Thyroid gland (tissue), 4 donors: Measurements from ENCODE around the gene TGIF1. TPM values are rescaled to one million over a fixed set of nuclear protein-coding genes. Genes with fewer than 3 reads are reported as not detected.

Experiments
- DNase-seq, 2 donors: peaks; one replicate each; pipeline ENCODE4 v3.0.0-alpha.2; 2019
- H3K27ac ChIP-seq, 3 donors: fragments of 200-600 bp; sonication (generic); 1 replicate in 2 of 3; 2 replicates in 1 of 3; pipeline ENCODE4 v1.5.1; 2016 to 2019; ENCODE audit warnings: mild to moderate bottlenecking in 1 of 3, moderate library complexity in 1 of 3
- H3K27me3 ChIP-seq: fragments of 200-600 bp; sonication (generic); one replicate; pipeline ENCODE4 v1.5.1; 2019
- H3K36me3 ChIP-seq, 2 donors: fragments of 200-600 bp; sonication (generic); one replicate each; pipeline ENCODE4 v1.5.1; 2016 to 2019
- H3K4me1 ChIP-seq, 2 donors: fragments of 200-600 bp; sonication (generic); one replicate each; pipeline ENCODE4 v1.5.1; 2017 to 2019
- H3K4me3 ChIP-seq, 3 donors: fragments of 200-600 bp; sonication (generic); replicated peaks in 1 of 3; 1 replicate in 2 of 3; 2 replicates in 1 of 3; pipeline ENCODE4 v1.5.1; 2016; ENCODE audit warnings: mild to moderate bottlenecking in 1 of 3
- H3K9me3 ChIP-seq: fragments of 200-600 bp; sonication (generic); one replicate; pipeline ENCODE4 v1.5.1; 2017
- POLR2A ChIP-seq, 2 donors: fragments of 450-650 bp; IDR thresholded peaks; one replicate each; pipeline ENCODE4 v1.6.1; 2017; ENCODE audit warnings: antibody characterized with exemption in 2 of 2, mild to moderate bottlenecking in 2 of 2, moderate library complexity in 1 of 2
- WGBS, 2 donors: methylation state at CpG; one replicate each; pipeline ENCODE4 v1.1.5; 2017; 5-methylcytosine and 5-hydroxymethylcytosine counted together
- intact Hi-C: fragments of 100-400 bp; cut with DNase I; formaldehyde crosslinking; loops from one replicate; pipeline ENCODE4 v1.15.1; 2023
- total RNA-seq, 4 donors: library from RNA; depleted of rRNA; stranded (reverse); fragments of >200 nt; gene quantifications; one replicate each; pipeline ENCODE4 v1.2.3, GENCODE V29; 2016
- TF ChIP-seq, protein P1 (sequence below), 6 experiments: fragments of 200-600 bp in 3 of 6; fragments of 450-650 bp in 3 of 6; sonication (generic) in 3 of 6; IDR thresholded peaks; one replicate each; pipeline ENCODE4 v1.5.1; 2016 to 2019; ENCODE audit warnings: antibody characterized with exemption in 6 of 6, mild to moderate bottlenecking in 2 of 6, inconsistent platforms in 1 of 6, moderate library complexity in 1 of 6

Gene TGIF1
- total RNA-seq, 4 donors from 2014 or later, result 46.4 to 62.3 (median 52.3) TPM

- TF ChIP-seq, protein P1, sequence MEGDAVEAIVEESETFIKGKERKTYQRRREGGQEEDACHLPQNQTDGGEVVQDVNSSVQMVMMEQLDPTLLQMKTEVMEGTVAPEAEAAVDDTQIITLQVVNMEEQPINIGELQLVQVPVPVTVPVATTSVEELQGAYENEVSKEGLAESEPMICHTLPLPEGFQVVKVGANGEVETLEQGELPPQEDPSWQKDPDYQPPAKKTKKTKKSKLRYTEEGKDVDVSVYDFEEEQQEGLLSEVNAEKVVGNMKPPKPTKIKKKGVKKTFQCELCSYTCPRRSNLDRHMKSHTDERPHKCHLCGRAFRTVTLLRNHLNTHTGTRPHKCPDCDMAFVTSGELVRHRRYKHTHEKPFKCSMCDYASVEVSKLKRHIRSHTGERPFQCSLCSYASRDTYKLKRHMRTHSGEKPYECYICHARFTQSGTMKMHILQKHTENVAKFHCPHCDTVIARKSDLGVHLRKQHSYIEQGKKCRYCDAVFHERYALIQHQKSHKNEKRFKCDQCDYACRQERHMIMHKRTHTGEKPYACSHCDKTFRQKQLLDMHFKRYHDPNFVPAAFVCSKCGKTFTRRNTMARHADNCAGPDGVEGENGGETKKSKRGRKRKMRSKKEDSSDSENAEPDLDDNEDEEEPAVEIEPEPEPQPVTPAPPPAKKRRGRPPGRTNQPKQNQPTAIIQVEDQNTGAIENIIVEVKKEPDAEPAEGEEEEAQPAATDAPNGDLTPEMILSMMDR (IDR thresholded peaks at IDR 0.05), result no peak
- Histone ChIP-seq H3K27me3 (no peaks in the 10 kb centered on the region), H3K4me1 (peaks cover 13 to 17% of the 10 kb centered on the region in 2 donors), H3K27ac (no peak overlapping the region), H3K4me3 (no peak overlapping the region), H3K36me3 (no peaks in the 10 kb centered on the region), H3K9me3 (no peaks in the 10 kb centered on the region)
- no peak for DNase-seq
- WGBS, 2 donors, result 91 to 99% methylated on average over 5 of the region's 5 CpGs
- intact Hi-C loops, result no loop called here
Observed at GRCh38 chr18:3504637-3505036, 54.7 kb downstream of the TGIF1 start.

DNA sequence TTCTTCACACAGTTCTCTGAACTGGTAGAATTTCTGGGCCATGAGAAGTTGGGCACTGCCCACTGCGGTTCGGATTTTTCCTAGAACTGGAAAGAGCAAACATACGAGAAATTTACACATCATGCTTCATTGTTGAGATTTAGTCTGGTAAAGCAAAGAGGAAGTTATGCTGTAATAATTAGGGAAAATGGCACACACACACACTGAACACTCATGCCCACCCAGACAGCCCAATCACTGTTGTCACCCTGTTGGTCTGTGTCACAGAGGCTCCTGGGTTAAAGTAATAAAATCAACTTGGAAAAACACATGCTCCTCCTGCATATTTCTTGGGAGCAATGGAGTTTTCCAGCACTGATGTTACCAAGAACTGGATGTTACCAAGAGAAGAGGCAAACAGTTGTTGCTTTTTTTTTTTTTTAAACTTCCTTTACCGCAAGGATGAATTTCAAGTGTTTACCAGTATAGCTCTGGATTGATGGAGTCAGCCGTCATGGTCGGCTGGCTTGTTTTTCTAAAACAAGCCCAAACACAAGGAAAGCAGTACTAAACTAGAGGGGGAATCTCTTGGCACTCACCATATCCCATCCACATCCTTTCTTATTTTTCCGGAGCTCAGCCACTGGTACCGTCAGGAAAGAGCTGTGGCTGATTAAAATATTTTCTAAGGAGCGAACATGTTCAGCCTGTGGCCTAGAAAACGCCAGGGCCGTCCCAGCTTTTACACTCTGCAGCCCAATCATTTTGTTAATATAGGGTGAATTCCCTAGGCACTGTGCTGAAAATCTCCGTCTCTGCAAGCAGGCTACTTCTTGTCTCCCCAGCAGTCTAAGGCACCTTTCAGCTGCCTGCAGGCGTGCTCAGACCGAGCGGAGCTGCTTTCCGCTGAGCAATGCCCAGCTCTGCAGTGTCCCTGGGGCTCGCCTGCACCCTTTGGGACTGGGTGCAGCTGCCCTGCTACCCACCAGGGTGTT is 58.9 kb downstream of the TGIF1 start:
- Histone ChIP-seq H3K4me1 (peaks cover 13 to 30% of the 10 kb centered on the region in 2 donors), H3K27ac (peak overlapping the region; percentile 36 to 85 (median 78)), H3K4me3 (no peak overlapping the region), H3K9me3 (no peaks in the 10 kb centered on the region), H3K36me3 (no peaks in the 10 kb centered on the region), H3K27me3 (no peaks in the 10 kb centered on the region)
- TF ChIP-seq, protein P1 (IDR thresholded peaks at IDR 0.05), result no peak
- peak in 1 of 2 donors; percentile 25 for TF ChIP-seq POLR2A (IDR thresholded peaks at IDR 0.05)
- peak; percentile 50 to 57 for DNase-seq
- WGBS, 2 donors, result 30 to 42% methylated on average over 12 to 14 of the region's 17 CpGs
- intact Hi-C loops, result no loop called here

Other genes starting within 250 kb of the TGIF1 start
- 1 to 10 TPM; 2.3 to 3.1 (median 3.1) TPM for gene MYOM1, start 230.2 kb upstream of the TGIF1 start, total RNA-seq
- 100 to 1,000 TPM; 306 to 544 (median 331) TPM for gene MYL12A, start 202.4 kb upstream of the TGIF1 start, total RNA-seq
- gene MYL12B, start 188.0 kb upstream of the TGIF1 start, total RNA-seq, result 100 to 1,000 TPM; 334 to 467 (median 446) TPM